ENCODE data around the gene TYW5.
"Not testable (repeated sequence)": the region's sequence is repeated elsewhere in the genome, so short reads cannot be mapped to it uniquely, and the experiment has no call there.

Gene TYW5

GRCh38 chr2:199914372-199914958 lies 40.8 kb downstream of the TYW5 start:
- DNase-seq (ENCODE audit: low read depth in 2 of 2): no peak
- no peak overlapping the region for H3K4me3 ChIP-seq (replicated peaks in 1 of 2; ENCODE audit: low read depth in 2 of 2, low read length in 2 of 2)
- no peak for TF ChIP-seq CTCF (IDR thresholded peaks at IDR 0.05; ENCODE audit: low read depth, low read length)

GRCh38 chr2:199912553-199913114 lies 42.7 kb downstream of the TYW5 start:
- peak overlapping the region; percentile 90 to 97 for H3K4me3 ChIP-seq (replicated peaks in 1 of 2; ENCODE audit: low read depth in 2 of 2, low read length in 2 of 2)
- not testable (repeated sequence) for DNase-seq (ENCODE audit: low read depth in 2 of 2)

GRCh38 chr2:199911877-199912161 lies 43.5 kb downstream of the TYW5 start:
- TF ChIP-seq CTCF (IDR thresholded peaks at IDR 0.05; ENCODE audit: low read depth, low read length): no peak
- H3K4me3 ChIP-seq (replicated peaks in 1 of 2; ENCODE audit: low read depth in 2 of 2, low read length in 2 of 2): peak overlapping the region; percentile 90 to 97
- no peak for DNase-seq (ENCODE audit: low read depth in 2 of 2)

- no peak for TF ChIP-seq CTCF (IDR thresholded peaks at IDR 0.05; ENCODE audit: low read depth, low read length)
- peak within 1 kb of the TSS; percentile 90 to 97 for H3K4me3 ChIP-seq (replicated peaks in 1 of 2; ENCODE audit: low read depth in 2 of 2, low read length in 2 of 2)
- peak; percentile 98 to 99 for DNase-seq (ENCODE audit: low read depth in 2 of 2)
Observed at GRCh38 chr2:199911052-199911876, 44.0 kb downstream of the TYW5 start, which contains the start of gene C2orf69. Gene C2orf69 (plus strand): TSS chr2:199911293. CDS start chr2:199911439, 146 bp downstream.

- TF ChIP-seq CTCF (IDR thresholded peaks at IDR 0.05; ENCODE audit: low read depth, low read length): no peak
- DNase-seq (ENCODE audit: low read depth in 2 of 2): no peak
- peak overlapping the region; percentile 15 to 49 for H3K4me3 ChIP-seq (replicated peaks in 1 of 2; ENCODE audit: low read depth in 2 of 2, low read length in 2 of 2)
Observed at GRCh38 chr2:199910338-199911051, 44.8 kb downstream of the TYW5 start.

GRCh38 chr2:199907008-199907714 lies 48.1 kb downstream of the TYW5 start:
- DNase-seq (ENCODE audit: low read depth in 2 of 2): no peak
- H3K4me3 ChIP-seq (replicated peaks in 1 of 2; ENCODE audit: low read depth in 2 of 2, low read length in 2 of 2): no peak overlapping the region
- no peak for TF ChIP-seq CTCF (IDR thresholded peaks at IDR 0.05; ENCODE audit: low read depth, low read length)
